Gastrocnemius medialis (tissue), 4 donors: ENCODE results near the gene PCF11. TPM values are rescaled to one million over a fixed set of nuclear protein-coding genes. Genes with fewer than 3 reads are reported as not detected.

ENCODE experiments used
- ATAC-seq, 2 donors: fragments of 150-250 bp; one replicate each; pipeline ENCODE4 v1.9.1; 2016
- DNase-seq, 2 donors: peaks; one replicate each; pipeline ENCODE4 v3.0.0-alpha.2; 2019
- H3K27ac ChIP-seq, 4 donors: fragments of 200-600 bp; sonication (generic); 1 replicate in 1 of 4; 2 replicates in 3 of 4; pipeline ENCODE4 v1.5.1; 2016 to 2018; ENCODE audit warnings: mild to moderate bottlenecking in 2 of 4, moderate library complexity in 1 of 4
- H3K27me3 ChIP-seq, 3 donors: fragments of 200-600 bp; sonication (generic) in 2 of 3; 1 replicate in 1 of 3; 2 replicates in 2 of 3; pipeline versions ENCODE4 v1.5.1 to v1.6.0; 2016 to 2019; ENCODE audit warnings: mild to moderate bottlenecking in 1 of 3, moderate library complexity in 1 of 3
- H3K36me3 ChIP-seq, 2 donors: fragments of 200-600 bp; sonication (generic) in 1 of 2; one replicate each; pipeline ENCODE4 v1.5.1; 2017 to 2018
- H3K4me1 ChIP-seq, 2 donors: fragments of 200-600 bp; sonication (generic) in 1 of 2; one replicate each; pipeline ENCODE4 v1.5.1; 2016 to 2017; ENCODE audit warnings: mild to moderate bottlenecking in 2 of 2
- H3K4me3 ChIP-seq, 4 donors: fragments of 200-600 bp; sonication (generic) in 3 of 4; 1 replicate in 1 of 4; 2 replicates in 3 of 4; pipeline ENCODE4 v1.5.1; 2016 to 2019; ENCODE audit warnings: mild to moderate bottlenecking in 2 of 4
- H3K9me3 ChIP-seq, 3 donors: fragments of 200-600 bp; sonication (generic) in 2 of 3; 1 replicate in 1 of 3; 2 replicates in 2 of 3; pipeline ENCODE4 v1.5.1; 2016 to 2019
- CTCF ChIP-seq, 5 experiments: fragments of 450-650 bp in 3 of 5; fragments of 200-600 bp in 2 of 5; sonication (generic) in 2 of 5; IDR thresholded peaks in 4 of 5; conservative IDR thresholded peaks in 1 of 5; 1 replicate in 4 of 5; 2 replicates in 1 of 5; pipeline ENCODE4 v1.5.1; 2016 to 2019; ENCODE audit warnings: antibody characterized with exemption in 5 of 5, mild to moderate bottlenecking in 3 of 5, moderate library complexity in 3 of 5
- POLR2A ChIP-seq, 2 donors: fragments of 450-650 bp; IDR thresholded peaks; one replicate each; pipeline ENCODE4 v1.6.1; 2017; ENCODE audit warnings: antibody characterized with exemption in 2 of 2, mild to moderate bottlenecking in 2 of 2, moderate library complexity in 2 of 2
- in situ Hi-C, 4 donors: fragments of 200-750 bp; cut with MboI; loops; one replicate each; pipeline versions ENCODE4 v1.15.0 to v1.8.0; 2017; ENCODE audit warnings: low sequenced_read_pairs in 4 of 4
- intact Hi-C: fragments of 100-400 bp; cut with DNase I; formaldehyde crosslinking; loops from one replicate; pipeline ENCODE4 v1.15.1; 2023; ENCODE audit warnings: low total_unique reads
- total RNA-seq, 4 donors: library from RNA; depleted of rRNA; stranded (reverse); fragments of >200 nt; gene quantifications; one replicate each; pipeline versions ENCODE4 v1.1.0 to v1.2.3, GENCODE V29; 2016

Gene PCF11
- total RNA-seq, 4 donors from 2014 or later, result 25.3 to 103 (median 47.5) TPM

- TF ChIP-seq POLR2A (IDR thresholded peaks at IDR 0.05) (peak; percentile 8 to 11), CTCF (IDR thresholded peaks at IDR 0.05 in 4 of 5, conservative IDR thresholded peaks at IDR 0.05 in 1 of 5) (no peak)
- intact Hi-C loops, result loop anchor here (1.0 to 5.0 kb wide), 2 partner anchors 58 to 123 kb away; partner anchors contain the start of gene RAB30
- Histone ChIP-seq H3K27me3 (no peaks in the 10 kb centered on the region), H3K27ac (peak overlapping the region; percentile 84 to 95 (median 90)), H3K4me1 (peaks cover 18 to 23% of the 10 kb centered on the region in 2 donors), H3K9me3 (no peaks in the 10 kb centered on the region), H3K4me3 (peak overlapping the region; percentile 72 to 87 (median 84)), H3K36me3 (peaks cover 0 to 30% of the 10 kb centered on the region in 2 donors)
- in situ Hi-C loops, result loop anchor here in 2 of 4 donors (5.0 to 10.0 kb wide), 2 partner anchors 37 to 290 kb away; partner anchors contain the start of genes DDIAS (in 2 of the 2), PRCP (in 2 of the 2) and PCF11 (in 1 of the 2)
- ATAC-seq (peak; percentile 34 to 46), DNase-seq (peak; percentile 16 to 61)
Observed at GRCh38 chr11:83194281-83195142, 37.6 kb downstream of the PCF11 start.

- no peaks in the 10 kb centered on the region for H3K27me3 ChIP-seq
- H3K4me1 ChIP-seq, result peaks cover 18 to 23% of the 10 kb centered on the region in 2 donors
- TF ChIP-seq CTCF (IDR thresholded peaks at IDR 0.05 in 4 of 5, conservative IDR thresholded peaks at IDR 0.05 in 1 of 5) (no peak), POLR2A (IDR thresholded peaks at IDR 0.05) (no peak)
- no peaks in the 10 kb centered on the region for H3K9me3 ChIP-seq
- H3K27ac ChIP-seq, result peak overlapping the region; percentile 84 to 95 (median 90)
- in situ Hi-C loops, result loop anchor here in 2 of 4 donors (10.0 kb wide), 1 partner anchor 290 kb away; the partner anchor contains the start of genes DDIAS (in 2 of the 2) and PRCP (in 2 of the 2)
- H3K4me3 ChIP-seq, result peak overlapping the region; percentile 72 to 87 (median 84)
- ATAC-seq, result no peak
- DNase-seq, result no peak
- intact Hi-C loops, result no loop called here
- H3K36me3 ChIP-seq, result peaks cover 0 to 24% of the 10 kb centered on the region in 2 donors
Observed at GRCh38 chr11:83195143-83195466, 38.2 kb downstream of the PCF11 start.

- peaks cover 18 to 23% of the 10 kb centered on the region in 2 donors for H3K4me1 ChIP-seq
- TF ChIP-seq POLR2A (IDR thresholded peaks at IDR 0.05), result no peak
- TF ChIP-seq CTCF (IDR thresholded peaks at IDR 0.05 in 4 of 5, conservative IDR thresholded peaks at IDR 0.05 in 1 of 5), result no peak
- intact Hi-C loops, result no loop called here
- H3K27ac ChIP-seq, result no peak overlapping the region
- peaks cover 0 to 19% of the 10 kb centered on the region in 2 donors for H3K36me3 ChIP-seq
- no peaks in the 10 kb centered on the region for H3K9me3 ChIP-seq
- H3K4me3 ChIP-seq, result no peak overlapping the region
- H3K27me3 ChIP-seq, result no peaks in the 10 kb centered on the region
- DNase-seq, result no peak
- in situ Hi-C loops, result loop anchor here in 2 of 4 donors (10.0 kb wide), 1 partner anchor 291 kb away; the partner anchor contains the start of genes DDIAS (in 2 of the 2) and PRCP (in 2 of the 2)
- ATAC-seq, result no peak
Observed at GRCh38 chr11:83195649-83196048, 38.7 kb downstream of the PCF11 start.

- in situ Hi-C loops (no loop called here), intact Hi-C loops (no loop called here)
Observed at GRCh38 chr11:83200035-83200434, 43.1 kb downstream of the PCF11 start.

More at GRCh38 chr11:83200035-83200434, 43.1 kb downstream of the PCF11 start:
- Histone ChIP-seq H3K36me3 (no peaks in the 10 kb centered on the region), H3K9me3 (no peaks in the 10 kb centered on the region), H3K27me3 (no peaks in the 10 kb centered on the region), H3K27ac (no peak overlapping the region), H3K4me1 (peaks cover 4 to 5% of the 10 kb centered on the region in 2 donors), H3K4me3 (no peak overlapping the region)
- TF ChIP-seq POLR2A (IDR thresholded peaks at IDR 0.05), result no peak
- TF ChIP-seq CTCF (IDR thresholded peaks at IDR 0.05 in 4 of 5, conservative IDR thresholded peaks at IDR 0.05 in 1 of 5), result no peak
- DNase-seq, result no peak
- no peak for ATAC-seq
